Glomerular visceral epithelial cell (primary cell): Measurements from ENCODE around the gene KIF5C.

Source experiments
- DNase-seq: peaks from one replicate; pipeline ENCODE4 v3.0.0-alpha.2; 2016; ENCODE audit errors: extremely low spot score

The KIF5C gene

DNA sequence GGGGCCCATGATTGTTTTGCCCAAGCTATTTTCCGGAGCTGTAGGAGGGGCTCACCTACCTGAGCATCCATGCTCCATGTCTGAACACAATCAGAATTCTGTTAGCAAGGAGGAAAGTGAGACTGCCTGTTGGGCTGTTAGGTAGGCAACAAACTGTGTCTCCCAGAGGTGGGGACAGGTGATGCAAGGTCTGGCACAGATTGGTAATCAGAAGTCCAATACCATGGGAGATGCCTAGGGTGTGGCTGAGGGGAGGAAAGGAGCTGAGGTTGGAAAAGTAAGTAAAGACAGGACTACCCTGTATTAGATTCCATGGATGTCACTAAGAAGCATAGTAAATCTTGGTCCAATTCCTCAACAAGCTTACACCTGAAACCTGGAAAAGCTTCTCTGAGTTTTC lies 166.5 kb downstream of the KIF5C start:
- no peak for DNase-seq

DNA sequence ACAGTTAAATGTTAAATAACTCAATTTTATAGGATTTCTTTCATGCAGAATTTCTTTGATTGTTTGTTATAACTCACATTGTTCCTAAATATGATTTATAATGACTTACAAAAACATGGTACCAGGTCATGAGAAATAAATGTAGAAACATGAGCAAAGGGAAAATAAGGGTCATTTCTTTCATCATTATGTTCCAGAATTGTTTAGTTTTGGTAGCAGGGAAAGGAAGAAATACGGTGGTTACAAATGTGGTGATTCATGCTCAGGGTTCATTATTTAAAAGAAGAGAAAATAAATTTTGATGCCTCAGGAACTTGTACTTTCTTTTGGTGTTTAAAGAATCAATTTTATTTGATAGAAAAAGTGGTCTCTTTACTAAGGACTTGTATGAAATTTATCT lies 167.9 kb downstream of the KIF5C start:
- DNase-seq: no peak

- no peak for DNase-seq
Measured at GRCh38 chr2:149044500-149044899, 169.5 kb downstream of the KIF5C start.

DNA sequence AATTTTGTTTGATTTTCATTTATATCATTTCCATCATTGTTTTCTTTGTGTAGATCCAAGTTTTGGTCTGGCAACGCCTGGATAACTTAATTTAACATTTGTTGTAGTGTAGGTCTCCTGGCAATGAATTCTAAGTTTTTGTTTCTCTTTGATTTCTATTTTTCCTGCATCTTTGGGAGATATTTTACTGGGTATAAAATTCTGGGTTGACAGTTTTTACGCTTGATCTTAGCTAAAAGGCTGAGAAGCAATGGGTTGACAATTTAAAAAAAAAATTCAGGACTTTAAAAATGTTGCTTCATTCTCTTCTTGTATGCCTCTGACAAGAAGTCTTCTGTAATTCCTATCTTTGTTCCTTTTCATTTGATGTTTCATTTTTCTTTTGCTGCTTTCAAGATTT lies 172.1 kb downstream of the KIF5C start:
- no peak for DNase-seq

DNA sequence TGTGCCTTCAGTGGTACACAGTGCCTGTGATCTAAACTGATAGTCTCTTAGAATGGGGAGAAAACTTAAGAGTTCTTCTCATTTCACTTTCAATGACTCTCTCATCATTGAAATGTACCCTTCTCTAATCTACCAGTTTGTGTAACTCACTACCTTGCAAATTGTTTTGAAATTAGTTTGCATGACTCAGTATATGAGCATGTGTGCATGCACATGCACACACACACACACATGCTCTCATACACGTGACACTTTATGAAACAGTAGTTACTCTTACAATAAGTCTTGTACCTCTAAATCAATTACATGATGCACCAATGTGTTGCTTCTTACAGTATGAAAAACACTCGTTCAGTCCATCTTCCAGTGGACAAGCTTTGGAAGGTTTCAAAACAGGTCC lies 174.1 kb downstream of the KIF5C start:
- no peak for DNase-seq

DNA sequence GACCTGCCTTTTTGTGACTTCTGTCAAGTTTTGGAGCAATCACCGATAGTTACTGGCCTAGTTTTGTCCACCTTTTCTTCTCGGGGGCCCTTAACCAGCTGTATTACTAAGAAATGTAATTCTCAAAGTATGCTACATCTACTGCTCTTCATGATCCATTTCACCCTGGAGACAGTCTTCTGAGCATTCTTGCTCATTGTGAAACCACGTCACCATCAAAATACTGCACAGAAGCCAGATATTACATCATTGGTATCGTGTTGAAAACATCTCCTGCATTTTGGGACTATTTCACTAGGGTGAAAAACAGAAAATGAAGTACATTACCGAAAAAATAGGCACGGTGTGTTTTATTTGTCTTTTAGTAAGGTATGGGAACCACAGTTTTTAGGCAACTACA lies 175.2 kb downstream of the KIF5C start:
- DNase-seq: no peak

DNA sequence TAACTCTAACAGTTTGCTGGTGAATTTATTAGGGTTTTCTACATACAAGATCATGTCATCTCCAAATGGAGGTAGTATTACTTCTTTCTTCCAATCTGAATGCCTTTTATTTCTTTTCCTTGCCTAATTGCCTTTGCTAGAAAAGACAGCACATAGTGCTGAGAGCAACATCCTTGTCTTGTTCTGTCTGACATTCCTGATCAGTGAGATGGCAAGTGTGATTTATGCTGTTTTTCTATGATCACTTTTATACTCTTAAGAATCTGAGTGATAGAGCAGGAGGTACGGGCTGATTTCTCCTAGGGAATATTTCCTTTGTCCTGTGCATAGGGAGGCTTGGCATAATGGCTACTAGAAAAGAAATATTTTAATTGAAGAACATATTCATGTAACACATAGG lies 180.7 kb downstream of the KIF5C start:
- no peak for DNase-seq

- DNase-seq: no peak
Measured at GRCh38 chr2:149056541-149057255, 181.7 kb downstream of the KIF5C start.

- no peak for DNase-seq
Measured at GRCh38 chr2:149057401-149057800, 182.4 kb downstream of the KIF5C start.

GRCh38 chr2:149058936-149059335 lies 183.9 kb downstream of the KIF5C start:
- DNase-seq: no peak

- DNase-seq: no peak
Measured at GRCh38 chr2:149059822-149060221, 184.8 kb downstream of the KIF5C start.

DNA sequence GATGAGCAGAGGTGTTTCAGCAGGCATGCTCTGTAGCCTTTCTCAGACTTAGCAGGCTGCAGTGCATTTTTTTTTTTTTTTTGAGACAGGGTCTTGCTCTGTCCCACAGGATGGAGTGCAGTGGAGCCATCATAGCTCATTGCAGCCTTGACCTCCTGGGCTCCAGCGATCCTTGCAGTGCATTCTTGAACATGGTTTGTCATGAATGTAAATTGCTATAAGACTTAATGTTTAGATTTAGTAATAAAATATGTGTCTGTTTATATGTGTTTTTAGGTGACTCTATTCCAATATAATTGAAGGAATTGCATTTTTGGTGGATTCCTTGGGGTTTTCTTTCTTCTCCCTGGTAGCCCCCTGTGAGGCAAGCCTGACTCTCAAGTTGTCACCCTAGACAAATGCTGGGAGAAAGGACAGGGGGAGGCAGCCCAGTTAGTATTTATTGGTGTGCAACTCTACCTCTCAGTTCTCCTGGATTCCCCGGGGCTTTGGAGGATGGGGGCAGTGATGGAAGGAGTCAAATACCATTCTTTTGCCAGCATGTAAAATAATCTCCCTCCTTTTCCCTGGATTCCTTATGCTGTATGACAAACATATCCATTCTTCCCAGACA lies 186.2 kb downstream of the KIF5C start:
- DNase-seq: no peak

DNA sequence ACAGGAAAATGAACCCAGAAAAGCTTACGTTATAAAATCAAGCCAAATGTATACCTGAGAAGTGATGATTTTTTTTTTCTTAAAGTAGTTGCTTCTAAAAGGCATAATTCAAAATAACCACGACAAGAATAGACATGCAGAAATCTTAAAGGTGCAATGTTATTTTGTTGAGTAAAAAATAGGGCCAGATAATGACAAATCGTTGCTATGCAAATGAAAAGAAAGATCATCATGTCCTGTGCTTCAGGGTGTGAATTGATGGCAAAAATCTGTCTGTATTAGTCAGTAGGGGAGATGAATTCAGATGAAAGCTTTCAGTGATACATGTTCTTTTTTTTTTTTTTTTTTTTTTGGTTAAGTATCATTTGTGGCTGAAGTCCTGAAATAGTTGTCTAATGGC lies 187.5 kb downstream of the KIF5C start:
- no peak for DNase-seq

DNA sequence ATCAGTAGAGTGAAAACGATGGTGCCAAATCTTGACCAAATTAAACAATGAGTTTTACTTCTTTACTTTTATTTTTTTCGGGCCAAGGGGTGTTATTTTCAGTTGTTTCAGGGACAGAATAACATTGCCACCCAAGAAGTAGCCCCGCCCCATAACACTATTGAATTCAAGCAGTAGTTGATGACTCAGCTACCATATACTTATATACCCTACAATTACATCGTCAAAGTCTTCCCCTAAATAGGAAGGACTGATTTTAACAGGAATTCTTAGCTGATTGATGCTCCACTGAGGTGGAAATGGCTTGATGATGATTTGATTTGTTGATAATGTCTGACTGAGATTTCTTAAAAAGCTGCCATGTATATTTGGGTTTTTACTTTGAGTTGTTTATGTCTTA lies 188.2 kb downstream of the KIF5C start:
- DNase-seq: no peak

DNA sequence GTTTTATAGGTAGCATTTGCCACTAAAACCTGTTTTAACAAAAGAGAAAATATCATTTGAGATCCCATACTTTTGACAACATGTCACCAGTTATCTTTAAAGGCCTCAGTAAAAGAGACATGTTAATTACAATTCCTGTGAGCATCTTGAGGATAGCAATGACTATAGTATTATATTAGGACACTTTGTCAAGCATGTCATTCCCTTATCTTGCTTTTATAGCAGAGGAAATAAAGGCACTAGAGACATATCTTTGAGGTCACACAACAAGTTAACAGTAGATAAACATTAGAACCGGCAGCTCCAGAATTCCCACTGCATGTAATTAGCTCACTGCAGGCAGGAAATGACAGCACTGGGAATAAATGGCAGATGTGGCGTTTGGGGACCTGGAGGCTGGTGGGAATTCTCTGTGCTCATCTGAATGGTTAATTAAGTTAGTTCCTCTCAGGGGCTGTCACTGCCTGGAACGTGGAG lies 189.4 kb downstream of the KIF5C start:
- no peak for DNase-seq

GRCh38 chr2:149064856-149065630 lies 190.0 kb downstream of the KIF5C start:
- DNase-seq: no peak

- DNase-seq: no peak
Measured at GRCh38 chr2:149068225-149068995, 193.4 kb downstream of the KIF5C start.

DNA sequence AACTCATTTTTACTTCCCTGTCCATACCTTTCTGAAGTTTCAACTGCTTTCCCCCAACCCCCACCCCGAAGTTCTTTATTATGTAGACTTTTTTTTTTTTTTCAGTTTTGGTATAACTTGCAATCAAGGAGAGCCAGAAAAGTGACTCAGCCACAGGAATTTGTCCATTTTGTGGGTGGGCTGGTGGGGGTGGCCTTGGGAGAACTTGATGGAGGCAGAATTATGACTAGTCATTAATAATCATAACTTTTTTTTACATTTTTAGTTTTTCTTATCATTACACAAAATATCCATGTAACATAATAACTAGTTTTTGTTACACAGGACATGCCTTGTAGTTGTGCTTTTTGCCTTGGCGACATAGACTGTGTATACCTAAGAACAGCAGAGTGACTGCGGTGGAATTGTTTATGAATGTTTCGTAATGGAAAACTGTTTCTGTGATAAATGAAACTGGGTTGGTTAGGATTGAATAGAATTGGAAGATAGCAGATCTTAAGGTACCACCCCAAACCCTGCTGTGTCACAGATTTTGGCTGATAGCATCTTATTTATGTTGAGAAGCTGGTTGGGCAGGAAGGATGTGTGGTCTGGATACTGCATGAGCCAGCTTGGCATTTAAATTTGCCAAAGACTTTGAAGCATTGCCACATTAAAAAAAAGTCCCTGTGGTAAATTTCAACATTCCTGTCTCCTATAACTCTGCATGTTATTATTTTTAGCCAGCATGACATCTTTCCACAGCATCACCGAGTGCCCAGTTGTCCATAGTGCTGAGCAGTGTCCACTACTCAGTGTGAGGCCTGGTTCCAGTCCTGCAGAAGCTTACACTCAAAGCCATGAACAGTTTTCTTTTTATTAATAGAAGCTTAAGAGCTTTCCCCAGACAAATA lies 194.2 kb downstream of the KIF5C start:
- DNase-seq: peak; percentile 27

DNA sequence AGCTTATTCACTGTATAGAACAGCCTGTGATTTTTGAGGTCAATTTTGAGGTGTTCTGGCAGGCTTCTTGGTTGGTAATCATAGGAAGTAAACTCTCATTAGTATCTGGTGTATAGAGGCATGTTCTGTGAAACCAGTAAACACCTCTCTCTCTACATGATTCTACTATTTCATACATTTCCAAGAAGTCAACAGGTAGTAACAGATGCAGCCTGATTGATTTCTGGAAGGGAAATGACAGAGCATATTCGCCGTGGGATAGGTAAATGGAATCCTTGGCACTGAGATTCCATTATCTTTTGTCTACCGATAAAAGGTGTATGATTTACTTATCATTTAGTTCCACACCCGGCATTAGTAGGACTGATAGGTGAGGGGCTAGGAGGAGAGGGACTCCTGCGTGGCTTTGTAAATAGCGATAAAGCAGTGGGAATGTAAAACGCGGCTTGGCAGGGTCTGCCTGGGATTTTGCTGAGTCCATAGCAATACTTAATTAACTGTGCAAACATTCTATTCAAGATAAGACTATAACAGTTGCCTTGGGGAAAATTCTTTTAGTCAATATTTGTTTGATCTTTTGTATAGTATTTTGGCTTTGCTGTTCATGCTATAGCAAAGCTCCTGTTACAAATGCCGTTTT lies 195.8 kb downstream of the KIF5C start:
- DNase-seq: no peak

DNA sequence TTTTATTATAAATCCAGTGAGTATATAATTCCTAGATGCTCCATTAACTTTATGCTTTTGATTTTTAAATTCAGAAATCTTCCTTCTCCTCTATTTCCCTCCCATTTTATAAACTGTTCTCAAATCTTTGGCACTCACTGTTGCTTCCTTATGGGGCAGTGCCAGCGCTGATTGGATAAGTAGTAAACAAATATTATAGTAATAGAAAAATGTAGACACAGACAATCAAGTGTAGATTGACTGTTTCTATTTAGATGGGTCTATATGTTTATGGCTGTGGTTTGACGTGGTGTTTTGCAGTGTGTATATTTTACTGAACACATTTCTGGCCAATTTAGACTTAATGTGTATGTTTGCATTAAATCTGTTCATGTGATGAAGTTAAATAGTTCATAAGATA lies 200.1 kb downstream of the KIF5C start:
- no peak for DNase-seq

DNA sequence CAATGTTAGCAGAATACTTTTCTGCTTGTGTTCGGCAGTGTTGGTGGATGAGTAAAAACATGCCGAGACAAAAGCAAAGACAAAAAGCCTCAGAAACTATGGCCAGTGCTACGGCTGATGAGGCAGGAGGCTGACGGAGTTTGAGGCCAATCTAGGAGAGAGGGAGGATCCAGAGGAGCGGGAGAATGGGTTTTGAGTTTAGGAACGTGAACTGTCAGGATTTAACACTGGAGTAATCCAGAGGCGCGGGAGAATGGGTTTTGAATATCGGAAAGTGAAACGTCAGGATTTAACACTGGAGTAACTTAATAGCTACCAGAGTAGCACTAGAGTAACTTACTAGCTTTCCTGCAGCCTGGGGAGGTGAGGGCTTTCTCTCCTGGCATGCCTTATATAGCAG lies 200.8 kb downstream of the KIF5C start:
- peak; percentile 20 for DNase-seq
